Measurements from ENCODE around the gene KIF20B. TPM values are rescaled to one million over a fixed set of nuclear protein-coding genes. Genes with fewer than 3 reads are reported as not detected.

Gene KIF20B
- total and polyA plus RNA-seq, 2 of the 13 experiments (the other 11 are each of a cell fraction or from before 2014, with no cell fraction given) = 3.5 to 38.6 TPM

DNA sequence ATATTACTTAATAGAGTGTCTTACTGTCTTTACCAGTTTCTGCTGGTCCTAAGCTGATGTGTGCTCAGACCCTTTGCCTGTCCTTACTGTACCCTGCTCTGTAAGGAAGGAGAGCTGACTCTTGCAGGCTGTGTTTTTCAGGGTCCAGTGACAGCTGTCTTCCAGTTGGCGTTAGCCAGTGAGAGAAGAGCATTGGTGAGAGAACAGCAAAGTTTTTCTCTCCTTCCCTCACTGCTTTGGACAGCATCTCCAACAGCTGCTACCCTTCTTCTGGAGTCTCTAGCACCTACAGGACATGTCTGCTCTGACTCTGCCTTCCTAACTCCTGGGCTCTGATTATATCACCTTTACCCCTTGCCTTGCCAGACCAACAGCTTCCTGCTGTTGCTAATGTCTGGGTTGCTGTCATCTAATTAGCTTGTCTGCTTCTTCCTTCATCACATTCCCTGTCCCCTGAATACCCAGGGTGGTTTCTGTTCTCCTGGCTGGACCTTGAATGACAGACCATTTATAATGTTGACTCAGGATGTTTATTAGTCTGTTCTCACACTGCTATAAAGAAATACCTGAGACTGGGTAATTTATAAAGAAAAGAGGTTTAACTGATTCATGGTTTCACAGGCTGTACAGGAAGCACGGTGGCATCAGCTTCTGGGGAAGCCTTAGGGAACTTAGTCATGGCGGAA lies 32.9 kb upstream of the KIF20B start (continued):
- TF ChIP-seq, protein P1, sequence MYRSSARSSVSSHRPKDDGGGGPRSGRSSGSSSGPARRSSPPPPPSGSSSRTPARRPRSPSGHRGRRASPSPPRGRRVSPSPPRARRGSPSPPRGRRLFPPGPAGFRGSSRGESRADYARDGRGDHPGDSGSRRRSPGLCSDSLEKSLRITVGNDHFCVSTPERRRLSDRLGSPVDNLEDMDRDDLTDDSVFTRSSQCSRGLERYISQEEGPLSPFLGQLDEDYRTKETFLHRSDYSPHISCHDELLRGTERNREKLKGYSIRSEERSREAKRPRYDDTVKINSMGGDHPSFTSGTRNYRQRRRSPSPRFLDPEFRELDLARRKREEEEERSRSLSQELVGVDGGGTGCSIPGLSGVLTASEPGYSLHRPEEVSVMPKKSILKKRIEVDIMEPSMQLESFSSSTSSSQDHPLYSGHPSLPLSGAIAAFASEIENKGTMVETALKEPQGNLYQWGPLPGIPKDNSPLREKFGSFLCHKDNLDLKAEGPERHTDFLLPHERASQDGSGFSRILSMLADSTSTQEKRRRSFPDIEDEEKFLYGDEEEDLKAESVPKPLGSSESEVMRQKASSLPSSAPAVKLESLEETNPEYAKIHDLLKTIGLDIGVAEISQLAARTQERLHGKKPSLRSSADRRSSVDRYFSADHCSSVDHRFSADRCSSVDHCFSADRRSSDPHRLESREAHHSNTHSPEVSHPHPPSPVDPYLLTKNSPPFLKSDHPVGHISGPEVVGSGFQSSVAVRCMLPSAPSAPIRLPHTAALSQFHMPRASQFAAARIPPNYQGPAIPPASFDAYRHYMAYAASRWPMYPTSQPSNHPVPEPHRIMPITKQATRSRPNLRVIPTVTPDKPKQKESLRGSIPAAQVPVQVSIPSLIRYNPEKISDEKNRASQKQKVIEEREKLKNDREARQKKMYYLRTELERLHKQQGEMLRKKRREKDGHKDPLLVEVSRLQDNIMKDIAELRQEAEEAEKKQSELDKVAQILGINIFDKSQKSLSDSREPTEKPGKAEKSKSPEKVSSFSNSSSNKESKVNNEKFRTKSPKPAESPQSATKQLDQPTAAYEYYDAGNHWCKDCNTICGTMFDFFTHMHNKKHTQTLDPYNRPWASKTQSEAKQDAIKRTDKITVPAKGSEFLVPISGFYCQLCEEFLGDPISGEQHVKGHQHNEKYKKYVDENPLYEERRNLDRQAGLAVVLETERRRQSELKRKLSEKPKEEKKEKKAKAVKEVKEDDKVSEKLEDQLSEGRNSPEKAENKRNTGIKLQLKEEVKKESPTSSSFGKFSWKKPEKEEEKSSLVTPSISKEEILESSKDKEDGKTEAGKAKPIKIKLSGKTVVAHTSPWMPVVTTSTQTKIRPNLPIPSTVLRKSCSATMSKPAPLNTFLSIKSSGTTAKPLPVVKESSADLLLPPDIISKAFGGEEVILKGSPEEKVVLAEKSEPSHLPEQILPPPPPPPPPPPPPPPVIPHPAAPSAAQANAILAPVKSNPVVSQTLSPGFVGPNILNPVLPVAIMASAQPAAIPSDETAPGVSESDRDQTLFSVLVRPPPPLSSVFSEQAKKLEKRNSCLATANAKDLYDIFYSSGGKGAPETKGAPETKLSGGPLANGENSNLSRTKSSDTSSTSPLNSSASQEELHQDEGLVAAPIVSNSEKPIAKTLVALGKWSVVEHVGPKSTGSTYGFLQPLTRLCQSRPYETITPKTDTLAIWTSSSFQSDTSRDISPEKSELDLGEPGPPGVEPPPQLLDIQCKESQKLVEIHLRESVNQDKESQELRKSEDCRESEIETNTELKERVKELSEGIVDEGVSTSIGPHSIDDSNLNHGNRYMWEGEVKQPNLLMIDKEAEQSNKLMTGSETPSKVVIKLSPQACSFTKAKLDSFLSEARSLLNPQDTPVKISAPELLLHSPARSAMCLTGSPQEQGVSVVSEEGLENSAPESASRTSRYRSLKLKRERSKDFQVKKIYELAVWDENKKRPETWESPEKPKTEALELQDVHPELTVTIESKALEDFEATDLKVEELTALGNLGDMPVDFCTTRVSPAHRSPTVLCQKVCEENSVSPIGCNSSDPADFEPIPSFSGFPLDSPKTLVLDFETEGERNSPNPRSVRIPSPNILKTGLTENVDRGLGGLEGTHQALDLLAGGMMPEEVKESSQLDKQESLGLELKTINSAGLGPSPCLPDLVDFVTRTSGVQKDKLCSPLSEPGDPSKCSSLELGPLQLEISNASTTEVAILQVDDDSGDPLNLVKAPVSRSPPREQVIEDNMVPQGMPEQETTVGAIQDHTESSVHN (CRISPR knock-in tag; IDR thresholded peaks at IDR 0.05) = no peak
- TF ChIP-seq, protein P2, sequence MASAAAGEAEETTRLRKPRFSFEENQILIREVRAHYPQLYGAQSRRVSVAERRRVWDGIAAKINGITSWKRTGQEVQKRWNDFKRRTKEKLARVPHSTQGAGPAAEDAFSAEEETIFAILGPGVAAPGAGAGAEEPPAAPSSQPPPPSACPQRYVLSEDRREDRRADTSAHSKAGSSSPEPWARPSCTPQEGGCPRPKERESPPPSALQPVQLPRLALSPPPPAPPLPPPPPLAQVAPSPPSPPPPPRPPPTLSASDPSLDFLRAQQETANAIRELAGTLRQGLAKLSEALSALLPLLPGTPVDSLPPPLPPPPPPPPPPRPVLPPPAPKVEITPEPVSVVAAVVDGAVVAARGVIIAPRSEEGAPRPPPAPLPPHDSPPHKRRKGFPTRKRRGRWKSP (CRISPR knock-in tag; IDR thresholded peaks at IDR 0.05) = no peak
- peak; percentile 31; the same call in 1 of the 2 replicates for TF ChIP-seq ETV5 (CRISPR knock-in tag; IDR thresholded peaks at IDR 0.05; ENCODE audit: borderline replicate concordance)
- TF ChIP-seq, protein P3, sequence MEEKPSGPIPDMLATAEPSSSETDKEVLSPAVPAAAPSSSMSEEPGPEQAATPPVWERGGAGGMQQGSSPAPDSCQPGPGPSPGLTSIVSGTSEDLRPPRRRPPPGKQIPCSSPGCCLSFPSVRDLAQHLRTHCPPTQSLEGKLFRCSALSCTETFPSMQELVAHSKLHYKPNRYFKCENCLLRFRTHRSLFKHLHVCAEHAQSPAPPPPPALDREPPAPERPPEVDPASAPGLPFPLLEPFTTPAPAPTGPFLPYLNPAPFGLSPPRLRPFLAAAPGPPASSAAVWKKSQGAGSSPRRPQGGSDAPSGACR (CRISPR knock-in tag; IDR thresholded peaks at IDR 0.05) = 0 out of 2 replicates have a peak, but pooled peaks have one; percentile 36
- no peak for TF ChIP-seq MIER2 (CRISPR knock-in tag; IDR thresholded peaks at IDR 0.05)
- no peak for TF ChIP-seq ZNF891 (CRISPR knock-in tag; IDR thresholded peaks at IDR 0.05)
- TF ChIP-seq, protein P4, sequence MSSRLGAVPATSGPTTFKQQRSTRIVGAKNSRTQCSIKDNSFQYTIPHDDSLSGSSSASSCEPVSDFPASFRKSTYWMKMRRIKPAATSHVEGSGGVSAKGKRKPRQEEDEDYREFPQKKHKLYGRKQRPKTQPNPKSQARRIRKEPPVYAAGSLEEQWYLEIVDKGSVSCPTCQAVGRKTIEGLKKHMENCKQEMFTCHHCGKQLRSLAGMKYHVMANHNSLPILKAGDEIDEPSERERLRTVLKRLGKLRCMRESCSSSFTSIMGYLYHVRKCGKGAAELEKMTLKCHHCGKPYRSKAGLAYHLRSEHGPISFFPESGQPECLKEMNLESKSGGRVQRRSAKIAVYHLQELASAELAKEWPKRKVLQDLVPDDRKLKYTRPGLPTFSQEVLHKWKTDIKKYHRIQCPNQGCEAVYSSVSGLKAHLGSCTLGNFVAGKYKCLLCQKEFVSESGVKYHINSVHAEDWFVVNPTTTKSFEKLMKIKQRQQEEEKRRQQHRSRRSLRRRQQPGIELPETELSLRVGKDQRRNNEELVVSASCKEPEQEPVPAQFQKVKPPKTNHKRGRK (CRISPR knock-in tag; IDR thresholded peaks at IDR 0.05) = no peak
- 0 out of 2 replicates have a peak, but pooled peaks have one; percentile 22 for TF ChIP-seq SP4 (CRISPR knock-in tag; IDR thresholded peaks at IDR 0.05)
- TF ChIP-seq FOXK1 (CRISPR knock-in tag; IDR thresholded peaks at IDR 0.05; ENCODE audit: borderline replicate concordance, low read depth) = no peak
- TF ChIP-seq, protein P5, sequence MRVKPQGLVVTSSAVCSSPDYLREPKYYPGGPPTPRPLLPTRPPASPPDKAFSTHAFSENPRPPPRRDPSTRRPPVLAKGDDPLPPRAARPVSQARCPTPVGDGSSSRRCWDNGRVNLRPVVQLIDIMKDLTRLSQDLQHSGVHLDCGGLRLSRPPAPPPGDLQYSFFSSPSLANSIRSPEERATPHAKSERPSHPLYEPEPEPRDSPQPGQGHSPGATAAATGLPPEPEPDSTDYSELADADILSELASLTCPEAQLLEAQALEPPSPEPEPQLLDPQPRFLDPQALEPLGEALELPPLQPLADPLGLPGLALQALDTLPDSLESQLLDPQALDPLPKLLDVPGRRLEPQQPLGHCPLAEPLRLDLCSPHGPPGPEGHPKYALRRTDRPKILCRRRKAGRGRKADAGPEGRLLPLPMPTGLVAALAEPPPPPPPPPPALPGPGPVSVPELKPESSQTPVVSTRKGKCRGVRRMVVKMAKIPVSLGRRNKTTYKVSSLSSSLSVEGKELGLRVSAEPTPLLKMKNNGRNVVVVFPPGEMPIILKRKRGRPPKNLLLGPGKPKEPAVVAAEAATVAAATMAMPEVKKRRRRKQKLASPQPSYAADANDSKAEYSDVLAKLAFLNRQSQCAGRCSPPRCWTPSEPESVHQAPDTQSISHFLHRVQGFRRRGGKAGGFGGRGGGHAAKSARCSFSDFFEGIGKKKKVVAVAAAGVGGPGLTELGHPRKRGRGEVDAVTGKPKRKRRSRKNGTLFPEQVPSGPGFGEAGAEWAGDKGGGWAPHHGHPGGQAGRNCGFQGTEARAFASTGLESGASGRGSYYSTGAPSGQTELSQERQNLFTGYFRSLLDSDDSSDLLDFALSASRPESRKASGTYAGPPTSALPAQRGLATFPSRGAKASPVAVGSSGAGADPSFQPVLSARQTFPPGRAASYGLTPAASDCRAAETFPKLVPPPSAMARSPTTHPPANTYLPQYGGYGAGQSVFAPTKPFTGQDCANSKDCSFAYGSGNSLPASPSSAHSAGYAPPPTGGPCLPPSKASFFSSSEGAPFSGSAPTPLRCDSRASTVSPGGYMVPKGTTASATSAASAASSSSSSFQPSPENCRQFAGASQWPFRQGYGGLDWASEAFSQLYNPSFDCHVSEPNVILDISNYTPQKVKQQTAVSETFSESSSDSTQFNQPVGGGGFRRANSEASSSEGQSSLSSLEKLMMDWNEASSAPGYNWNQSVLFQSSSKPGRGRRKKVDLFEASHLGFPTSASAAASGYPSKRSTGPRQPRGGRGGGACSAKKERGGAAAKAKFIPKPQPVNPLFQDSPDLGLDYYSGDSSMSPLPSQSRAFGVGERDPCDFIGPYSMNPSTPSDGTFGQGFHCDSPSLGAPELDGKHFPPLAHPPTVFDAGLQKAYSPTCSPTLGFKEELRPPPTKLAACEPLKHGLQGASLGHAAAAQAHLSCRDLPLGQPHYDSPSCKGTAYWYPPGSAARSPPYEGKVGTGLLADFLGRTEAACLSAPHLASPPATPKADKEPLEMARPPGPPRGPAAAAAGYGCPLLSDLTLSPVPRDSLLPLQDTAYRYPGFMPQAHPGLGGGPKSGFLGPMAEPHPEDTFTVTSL (CRISPR knock-in tag; IDR thresholded peaks at IDR 0.05; ENCODE audit: borderline replicate concordance) = no peak; the same call in 1 of the 2 replicates
